Measurements from ENCODE around the gene OSBPL6.
A peak's percentile ranks its signal among the peaks of the same experiment; 100 is the strongest.

Gene OSBPL6

DNA sequence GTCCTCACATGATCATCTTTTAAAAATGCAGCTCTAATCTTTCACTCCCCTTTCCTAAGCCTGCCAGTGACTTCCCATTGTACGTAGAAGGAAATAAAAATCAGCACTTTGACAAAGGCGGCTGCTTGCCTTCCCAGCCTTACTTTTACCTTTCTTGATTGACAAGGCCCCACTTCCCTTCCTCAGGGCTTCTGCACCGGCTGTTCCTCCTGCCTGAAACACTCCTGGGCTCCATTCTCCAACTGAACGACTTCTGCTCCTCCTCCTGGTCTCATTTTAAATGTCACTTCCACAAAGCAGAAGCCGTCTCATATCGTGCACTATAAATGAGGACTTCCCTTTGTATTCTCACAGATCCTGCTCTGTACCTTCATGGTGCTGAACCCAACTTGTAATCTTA, 56.1 kb downstream of the OSBPL6 start:
- no peak overlapping the region for H3K23ac ChIP-seq (ENCODE audit: low read length)
- H2AK5ac ChIP-seq (ENCODE audit: low read length) = no peak overlapping the region
- no peaks in the 10 kb centered on the region for H3K79me2 ChIP-seq (ENCODE audit: control insufficient read depth, insufficient read depth, low read length, poor library complexity)
- no peak overlapping the region for H2BK12ac ChIP-seq (ENCODE audit: low read length)
- H3K79me1 ChIP-seq (ENCODE audit: low read length) = no peaks in the 10 kb centered on the region
- H3K4ac ChIP-seq (ENCODE audit: low read depth, low read length) = no peak overlapping the region
- H3K9ac ChIP-seq (ENCODE audit: low read length) = no peak overlapping the region
- no peak overlapping the region for H2BK120ac ChIP-seq (ENCODE audit: insufficient read depth, low read length, poor library complexity)
- H3K4me2 ChIP-seq (ENCODE audit: low read length) = no peak overlapping the region
- no peak overlapping the region for H3K27ac ChIP-seq (ENCODE audit: low read depth, low read length)
- H4K91ac ChIP-seq (ENCODE audit: low read depth, low read length) = no peak overlapping the region
- DNase-seq = no peak
- no peak overlapping the region for H2AFZ ChIP-seq (ENCODE audit: insufficient read depth, low read length, poor library complexity)
- H3K9me3 ChIP-seq (ENCODE audit: insufficient read depth, low read depth, low read length) = no peaks in the 10 kb centered on the region
- H3K27me3 ChIP-seq (ENCODE audit: insufficient read depth, low read length) = no peaks in the 10 kb centered on the region
- no CpG with 5 or more reads among the region's 6 CpGs for WGBS (ENCODE audit: extremely low coverage, insufficient coverage, insufficient read length)
- H3K4me1 ChIP-seq (ENCODE audit: control insufficient read depth in 1 of 2, insufficient read depth in 2 of 2, low read length in 2 of 2) = no peaks in the 10 kb centered on the region
- no peak overlapping the region for H4K8ac ChIP-seq (ENCODE audit: low read depth, low read length)
- H3K36me3 ChIP-seq (ENCODE audit: control insufficient read depth in 1 of 2, insufficient read depth in 2 of 2, low read length in 2 of 2) = no peaks in the 10 kb centered on the region
- H3K4me3 ChIP-seq (ENCODE audit: low read depth, low read length) = no peak overlapping the region
- no peak overlapping the region for H2BK5ac ChIP-seq (ENCODE audit: low read depth, low read length, poor library complexity)
- H3K14ac ChIP-seq (ENCODE audit: low read length) = no peak overlapping the region
- no peak overlapping the region for H3K18ac ChIP-seq (ENCODE audit: low read length)
- H4K12ac ChIP-seq (ENCODE audit: low read depth, low read length) = no peak overlapping the region

GRCh38 chr2:178251151-178251955, 57.0 kb downstream of the OSBPL6 start:
- DNase-seq = peak in 1 of 2 donors; percentile 36
- no peak overlapping the region for H3K18ac ChIP-seq (ENCODE audit: low read length)
- WGBS (ENCODE audit: extremely low coverage, insufficient coverage, insufficient read length) = no CpG with 5 or more reads among the region's 7 CpGs
- no peak overlapping the region for H4K12ac ChIP-seq (ENCODE audit: low read depth, low read length)
- no peak overlapping the region for H2BK5ac ChIP-seq (ENCODE audit: low read depth, low read length, poor library complexity)
- no peak overlapping the region for H3K23ac ChIP-seq (ENCODE audit: low read length)
- no peak overlapping the region for H2AFZ ChIP-seq (ENCODE audit: insufficient read depth, low read length, poor library complexity)
- no peak overlapping the region for H3K4ac ChIP-seq (ENCODE audit: low read depth, low read length)
- no peak overlapping the region for H4K8ac ChIP-seq (ENCODE audit: low read depth, low read length)
- H3K27ac ChIP-seq (ENCODE audit: low read depth, low read length) = no peak overlapping the region
- H3K9me3 ChIP-seq (ENCODE audit: insufficient read depth, low read depth, low read length) = no peaks in the 10 kb centered on the region
- no peak overlapping the region for H2AK5ac ChIP-seq (ENCODE audit: low read length)
- H3K27me3 ChIP-seq (ENCODE audit: insufficient read depth, low read length) = no peaks in the 10 kb centered on the region
- no peak overlapping the region for H3K9ac ChIP-seq (ENCODE audit: low read length)
- no peak overlapping the region for H3K4me3 ChIP-seq (ENCODE audit: low read depth, low read length)
- H3K14ac ChIP-seq (ENCODE audit: low read length) = no peak overlapping the region
- no peaks in the 10 kb centered on the region for H3K79me1 ChIP-seq (ENCODE audit: low read length)
- no peaks in the 10 kb centered on the region for H3K4me1 ChIP-seq (ENCODE audit: control insufficient read depth in 1 of 2, insufficient read depth in 2 of 2, low read length in 2 of 2)
- no peaks in the 10 kb centered on the region for H3K36me3 ChIP-seq (ENCODE audit: control insufficient read depth in 1 of 2, insufficient read depth in 2 of 2, low read length in 2 of 2)
- H2BK12ac ChIP-seq (ENCODE audit: low read length) = no peak overlapping the region
- H4K91ac ChIP-seq (ENCODE audit: low read depth, low read length) = no peak overlapping the region
- no peak overlapping the region for H2BK120ac ChIP-seq (ENCODE audit: insufficient read depth, low read length, poor library complexity)
- no peak overlapping the region for H3K4me2 ChIP-seq (ENCODE audit: low read length)
- no peaks in the 10 kb centered on the region for H3K79me2 ChIP-seq (ENCODE audit: control insufficient read depth, insufficient read depth, low read length, poor library complexity)

DNA sequence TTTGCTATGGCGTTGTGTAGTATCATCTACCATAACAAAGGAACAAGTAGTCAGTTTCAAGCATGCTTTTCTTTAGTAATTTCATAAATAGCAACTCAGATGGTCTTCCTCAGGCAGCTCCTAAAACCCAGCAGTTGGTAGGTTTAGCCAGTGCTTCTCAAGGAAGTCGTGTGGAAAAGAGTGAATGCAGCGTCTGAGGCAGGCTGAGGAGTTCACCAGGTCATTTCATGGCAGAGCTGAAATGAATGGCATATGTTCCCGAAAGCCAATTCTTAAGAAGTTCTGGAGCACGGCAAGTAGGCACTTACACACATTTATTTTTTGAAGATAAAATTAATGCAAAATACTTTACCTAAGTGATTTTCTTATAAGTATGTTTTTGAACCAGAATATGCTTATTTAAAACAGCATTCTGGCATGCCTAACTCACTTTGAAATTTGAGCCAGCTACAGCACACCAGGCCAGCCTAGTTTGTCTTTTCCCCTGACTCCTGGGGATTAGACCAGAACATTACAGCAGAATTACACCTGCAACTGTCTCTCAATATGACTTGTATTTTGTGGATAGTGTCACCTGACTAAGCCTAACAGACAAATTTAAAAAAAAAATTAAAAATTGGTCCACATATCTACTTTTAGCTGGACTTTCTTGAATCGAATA, 62.2 kb downstream of the OSBPL6 start:
- H3K4ac ChIP-seq (ENCODE audit: low read depth, low read length) = no peak overlapping the region
- no peak overlapping the region for H3K4me3 ChIP-seq (ENCODE audit: low read depth, low read length)
- H3K27ac ChIP-seq (ENCODE audit: low read depth, low read length) = no peak overlapping the region
- H2AK5ac ChIP-seq (ENCODE audit: low read length) = no peak overlapping the region
- no peak overlapping the region for H4K8ac ChIP-seq (ENCODE audit: low read depth, low read length)
- H3K9me3 ChIP-seq (ENCODE audit: insufficient read depth, low read depth, low read length) = no peaks in the 10 kb centered on the region
- H3K4me2 ChIP-seq (ENCODE audit: low read length) = no peak overlapping the region
- H3K36me3 ChIP-seq (ENCODE audit: control insufficient read depth in 1 of 2, insufficient read depth in 2 of 2, low read length in 2 of 2) = no peaks in the 10 kb centered on the region
- no peak overlapping the region for H4K91ac ChIP-seq (ENCODE audit: low read depth, low read length)
- no peaks in the 10 kb centered on the region for H3K79me1 ChIP-seq (ENCODE audit: low read length)
- H2BK120ac ChIP-seq (ENCODE audit: insufficient read depth, low read length, poor library complexity) = no peak overlapping the region
- no peak overlapping the region for H3K23ac ChIP-seq (ENCODE audit: low read length)
- no peak overlapping the region for H3K18ac ChIP-seq (ENCODE audit: low read length)
- no peak for DNase-seq
- no peak overlapping the region for H3K14ac ChIP-seq (ENCODE audit: low read length)
- no CpG with 5 or more reads among the region's 6 CpGs for WGBS (ENCODE audit: extremely low coverage, insufficient coverage, insufficient read length)
- H3K27me3 ChIP-seq (ENCODE audit: insufficient read depth, low read length) = no peaks in the 10 kb centered on the region
- H2AFZ ChIP-seq (ENCODE audit: insufficient read depth, low read length, poor library complexity) = no peak overlapping the region
- no peaks in the 10 kb centered on the region for H3K79me2 ChIP-seq (ENCODE audit: control insufficient read depth, insufficient read depth, low read length, poor library complexity)
- no peak overlapping the region for H4K12ac ChIP-seq (ENCODE audit: low read depth, low read length)
- no peak overlapping the region for H3K9ac ChIP-seq (ENCODE audit: low read length)
- H2BK5ac ChIP-seq (ENCODE audit: low read depth, low read length, poor library complexity) = no peak overlapping the region
- no peak overlapping the region for H2BK12ac ChIP-seq (ENCODE audit: low read length)
- no peaks in the 10 kb centered on the region for H3K4me1 ChIP-seq (ENCODE audit: control insufficient read depth in 1 of 2, insufficient read depth in 2 of 2, low read length in 2 of 2)

- Histone ChIP-seq H3K27me3 (ENCODE audit: insufficient read depth, low read length) (no peaks in the 10 kb centered on the region), H3K79me2 (ENCODE audit: control insufficient read depth, insufficient read depth, low read length, poor library complexity) (no peaks in the 10 kb centered on the region), H3K27ac (ENCODE audit: low read depth, low read length) (no peak overlapping the region), H3K14ac (ENCODE audit: low read length) (no peak overlapping the region), H3K18ac (ENCODE audit: low read length) (no peak overlapping the region), H3K23ac (ENCODE audit: low read length) (no peak overlapping the region), H2BK5ac (ENCODE audit: low read depth, low read length, poor library complexity) (no peak overlapping the region), H3K4me2 (ENCODE audit: low read length) (no peak overlapping the region), H2BK12ac (ENCODE audit: low read length) (no peak overlapping the region), H3K4me1 (ENCODE audit: control insufficient read depth in 1 of 2, insufficient read depth in 2 of 2, low read length in 2 of 2) (no peaks in the 10 kb centered on the region), H3K9ac (ENCODE audit: low read length) (no peak overlapping the region), H3K79me1 (ENCODE audit: low read length) (no peaks in the 10 kb centered on the region), H4K91ac (ENCODE audit: low read depth, low read length) (no peak overlapping the region), H4K12ac (ENCODE audit: low read depth, low read length) (no peak overlapping the region), H3K36me3 (ENCODE audit: control insufficient read depth in 1 of 2, insufficient read depth in 2 of 2, low read length in 2 of 2) (no peaks in the 10 kb centered on the region), H3K4me3 (ENCODE audit: low read depth, low read length) (no peak overlapping the region), H2AK5ac (ENCODE audit: low read length) (no peak overlapping the region), H2BK120ac (ENCODE audit: insufficient read depth, low read length, poor library complexity) (no peak overlapping the region), H4K8ac (ENCODE audit: low read depth, low read length) (no peak overlapping the region), H3K9me3 (ENCODE audit: insufficient read depth, low read depth, low read length) (no peaks in the 10 kb centered on the region), H3K4ac (ENCODE audit: low read depth, low read length) (no peak overlapping the region), H2AFZ (ENCODE audit: insufficient read depth, low read length, poor library complexity) (no peak overlapping the region)
- DNase-seq = no peak
- WGBS (ENCODE audit: extremely low coverage, insufficient coverage, insufficient read length) = no CpG with 5 or more reads among the region's 2 CpGs
These were observed 62.8 kb downstream of the OSBPL6 start for GRCh38 chr2:178257127-178257526.

Measured in trophoblast cell (in vitro differentiated cells and primary cell).